Right ventricle myocardium inferior (tissue), 1 donor: ENCODE measurements around the gene ARHGAP28. TPM values are rescaled to one million over a fixed set of nuclear protein-coding genes. Genes with fewer than 3 reads are reported as not detected.

Experiments
- ATAC-seq: fragments of 200-7000 bp; cut with Tn5 transposase; one replicate; pipeline ENCODE4 v1.9.1; 2020; ENCODE audit warnings: mild to moderate bottlenecking, moderate library complexity
- DNase-seq: peaks from one replicate; pipeline ENCODE4 v3.0.0; 2021; ENCODE audit errors: missing footprints
- intact Hi-C: fragments of 100-400 bp; cut with DNase I; formaldehyde crosslinking; loops from one replicate; pipeline ENCODE4 v1.11.0; 2022
- long read RNA-seq: library from polyadenylated mRNA; unstranded; transcript quantifications from one replicate; pipeline ENCODE4 v2.0.0, GENCODE V29; 2021
- total RNA-seq: library from RNA; stranded (reverse); fragmentation: NEBNext Ultra II Directional; extraction: Animal tissue kit (Norgen Biotek cat#: 25700); gene quantifications from one replicate; pipeline ENCODE4 v1.2.1, GENCODE V29; 2021
- donor health status: DM: no; HTN: yes; CAD: no; lungs with severe emphysema.

The ARHGAP28 gene
- 1.1 TPM for total RNA-seq
- long read RNA-seq = 0 reads

- DNase-seq = peak; percentile 91
- intact Hi-C loops = loop anchor here (5.0 kb wide), 1 partner anchor 153 kb away; no protein-coding TSS in a partner anchor
- ATAC-seq = peak; percentile 95
These were observed at the start of gene ARHGAP28 for GRCh38 chr18:6729247-6730091. ARHGAP28 (plus strand) TSS chr18:6729716; CDS start chr18:6729822, 106 bp downstream.

DNA sequence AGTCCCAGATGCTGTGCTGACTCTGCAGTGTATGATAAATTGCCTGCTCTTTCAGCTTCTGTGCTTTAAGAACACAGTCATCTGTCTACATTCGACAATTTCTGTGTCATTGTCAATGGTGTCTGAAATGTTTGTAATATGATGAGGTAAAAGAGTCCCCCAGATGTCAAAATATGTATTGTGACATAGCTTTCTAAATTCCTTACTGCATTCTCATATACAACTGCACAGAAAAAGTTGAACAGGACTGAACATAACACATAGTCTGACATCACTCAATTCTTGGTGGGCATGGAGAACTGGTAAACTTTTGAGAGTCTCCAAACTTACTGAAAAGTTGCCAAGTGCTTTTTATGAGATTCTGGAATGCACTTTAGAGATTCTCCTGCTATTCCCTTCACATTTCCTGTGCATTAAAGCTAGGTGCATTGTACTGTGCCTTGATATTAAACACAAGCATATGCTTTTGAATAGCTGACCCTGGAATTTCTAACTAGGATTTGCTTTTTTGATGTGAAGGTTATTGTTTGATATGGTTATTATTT, 48.1 kb upstream of the ARHGAP28 start:
- DNase-seq = no peak
- no peak for ATAC-seq
- intact Hi-C loops = no loop called here

GRCh38 chr18:6682437-6683111, 46.9 kb upstream of the ARHGAP28 start:
- DNase-seq (no peak), ATAC-seq (no peak)
- intact Hi-C loops = no loop called here

DNA sequence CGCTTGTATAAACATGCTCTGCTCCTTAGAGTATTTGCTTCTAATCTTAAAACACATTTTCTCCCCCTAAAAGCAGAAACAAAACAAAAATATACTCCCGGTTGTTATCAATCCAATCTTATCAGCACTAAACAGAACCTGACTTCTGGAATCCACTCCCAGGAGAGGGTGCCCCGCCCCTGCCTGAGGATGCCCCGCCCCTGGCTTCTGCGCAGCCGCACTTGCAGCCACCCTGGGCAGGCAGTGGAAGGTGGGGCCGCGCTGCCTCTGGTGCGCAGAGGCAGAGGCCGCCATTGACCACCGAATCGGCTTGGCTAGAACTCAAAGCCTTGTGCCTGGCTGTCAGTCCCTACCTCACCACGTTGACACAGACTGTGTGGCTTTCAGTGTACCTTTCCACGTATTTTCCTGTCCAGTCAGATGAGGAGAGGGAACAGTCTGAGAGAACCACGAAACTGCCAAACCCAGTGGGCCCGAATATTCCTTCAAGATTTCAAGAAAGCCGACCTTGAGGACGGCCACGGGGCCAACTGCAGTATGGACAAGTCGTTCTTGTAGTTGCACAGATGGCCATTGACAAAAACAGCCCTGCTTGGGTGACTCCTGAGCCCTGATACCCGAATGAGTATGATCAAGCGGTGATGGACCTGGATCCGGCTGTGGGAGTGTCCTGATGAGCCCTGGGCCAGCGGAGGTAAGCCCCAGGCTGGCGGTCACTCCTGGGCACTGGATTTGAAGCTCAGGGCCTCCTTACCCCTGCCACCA, 46.2 kb upstream of the ARHGAP28 start:
- DNase-seq (no peak), ATAC-seq (no peak)
- intact Hi-C loops = no loop called here

- intact Hi-C loops = no loop called here
- ATAC-seq (no peak), DNase-seq (no peak)
These were observed 41.8 kb upstream of the ARHGAP28 start for GRCh38 chr18:6687676-6688075.

DNA sequence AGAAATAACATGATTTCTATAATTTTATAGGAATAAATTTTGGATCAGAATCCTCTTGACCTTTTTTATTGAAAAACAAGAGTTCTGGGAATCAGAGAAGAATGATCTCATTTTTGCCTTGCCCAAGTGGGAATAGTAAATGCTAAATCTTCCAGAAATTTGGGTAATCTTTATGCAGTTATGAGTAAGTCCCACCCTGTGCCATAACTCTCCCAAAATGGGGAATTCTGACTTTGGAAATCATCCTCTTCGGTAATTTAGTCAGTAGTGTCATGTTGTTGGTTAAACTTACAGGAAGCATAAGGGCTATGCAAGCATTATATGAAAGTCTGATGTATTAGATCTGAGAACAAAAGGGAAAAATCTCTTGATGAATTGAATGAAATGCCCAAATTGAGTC, 20.6 kb upstream of the ARHGAP28 start:
- no peak for DNase-seq
- intact Hi-C loops = no loop called here
- ATAC-seq = peak; percentile 42

DNA sequence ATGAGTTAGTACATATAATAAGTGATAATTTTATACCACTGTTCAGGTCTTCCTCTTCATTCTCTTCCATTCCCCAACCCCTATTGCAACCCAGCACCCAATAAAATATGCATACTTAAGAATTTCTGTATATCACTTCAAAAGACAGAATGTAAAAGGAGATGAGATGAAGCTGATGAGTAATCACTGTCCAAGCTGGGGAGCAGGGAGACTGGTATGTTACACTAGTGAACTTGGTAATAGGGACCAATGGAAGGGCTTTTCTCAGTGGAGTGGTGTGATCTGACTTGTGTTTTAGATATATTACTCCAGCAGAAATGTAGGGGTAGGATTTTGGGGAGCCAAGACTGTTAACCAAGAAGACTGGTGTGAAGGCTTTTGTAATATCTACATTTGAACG, 18.0 kb upstream of the ARHGAP28 start:
- DNase-seq (no peak), ATAC-seq (no peak)
- intact Hi-C loops = no loop called here

DNA sequence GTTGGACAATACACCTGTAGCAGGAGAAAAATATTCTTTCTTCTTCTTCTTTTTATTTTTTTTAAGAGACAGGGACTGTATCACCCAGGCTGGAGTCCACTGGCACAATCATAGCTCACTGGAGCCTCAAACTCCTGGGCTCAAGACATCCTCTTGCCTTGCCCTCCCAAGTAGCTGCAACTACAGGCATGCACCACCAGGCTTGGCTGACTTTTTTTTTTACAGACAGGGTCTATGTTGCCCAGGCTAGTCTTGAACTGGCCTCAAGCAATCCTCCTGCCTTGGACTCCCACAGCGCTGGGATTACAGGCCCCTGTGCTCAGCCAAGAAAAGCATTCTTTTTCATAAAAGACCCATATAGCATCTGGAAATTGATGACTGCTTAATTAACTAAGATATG, 17.1 kb upstream of the ARHGAP28 start:
- intact Hi-C loops = no loop called here
- no peak for ATAC-seq
- no peak for DNase-seq

GRCh38 chr18:6714010-6714409, 15.5 kb upstream of the ARHGAP28 start:
- no peak for ATAC-seq
- intact Hi-C loops = no loop called here
- no peak for DNase-seq

DNA sequence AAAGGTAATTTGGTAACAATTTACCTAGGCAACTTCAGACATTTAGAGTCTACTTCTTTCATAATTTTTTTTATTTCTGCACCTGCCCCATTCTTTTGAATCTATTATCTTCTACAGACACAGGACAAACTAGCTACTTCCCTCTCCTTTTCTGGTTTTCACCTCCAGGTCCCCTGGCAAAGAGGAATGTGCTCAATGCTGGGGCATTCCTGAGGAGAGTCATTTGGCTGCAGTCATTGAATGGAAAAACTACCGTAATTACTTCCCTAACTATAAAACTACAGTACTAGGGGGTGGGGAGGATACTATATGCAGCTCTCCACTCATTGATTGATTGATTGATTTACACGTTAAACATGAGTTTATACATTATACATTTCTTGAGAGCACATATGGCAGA, 11.2 kb upstream of the ARHGAP28 start:
- intact Hi-C loops = no loop called here
- no peak for ATAC-seq
- no peak for DNase-seq

DNA sequence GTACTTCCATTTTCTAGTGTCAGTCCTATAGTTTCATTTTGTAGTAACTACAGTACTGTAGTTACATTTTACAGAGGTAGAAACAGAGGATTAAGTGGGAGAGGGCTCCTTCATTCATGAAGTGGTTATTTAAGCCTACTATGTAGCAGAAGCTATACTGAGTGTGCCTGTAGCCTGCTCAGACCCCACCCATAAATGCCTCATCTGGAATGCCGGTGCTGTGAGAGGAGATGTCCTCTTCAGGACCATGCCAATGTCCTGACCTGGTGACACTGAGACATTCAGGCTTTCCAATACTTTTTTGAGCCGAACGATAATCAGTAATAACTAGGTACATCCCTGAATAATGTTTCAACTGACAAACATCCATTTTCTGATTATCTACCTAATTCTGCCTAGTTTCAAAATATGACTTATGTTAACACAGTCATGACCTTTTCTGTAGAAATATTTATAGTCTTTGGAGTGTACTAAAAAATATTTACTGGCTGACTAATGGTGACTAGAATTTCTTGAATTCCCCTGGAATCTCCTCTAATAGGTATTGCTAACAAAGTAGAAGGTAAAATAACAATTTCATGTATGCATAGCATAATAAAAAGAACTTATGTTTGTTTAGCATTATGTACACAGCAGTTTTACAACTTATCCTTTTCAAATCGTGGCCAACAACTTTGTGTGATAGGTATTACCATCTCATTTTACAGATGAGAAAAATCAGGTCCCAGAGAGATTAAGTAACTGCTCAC, 10.2 kb upstream of the ARHGAP28 start:
- DNase-seq (no peak), ATAC-seq (no peak)
- intact Hi-C loops = no loop called here

DNA sequence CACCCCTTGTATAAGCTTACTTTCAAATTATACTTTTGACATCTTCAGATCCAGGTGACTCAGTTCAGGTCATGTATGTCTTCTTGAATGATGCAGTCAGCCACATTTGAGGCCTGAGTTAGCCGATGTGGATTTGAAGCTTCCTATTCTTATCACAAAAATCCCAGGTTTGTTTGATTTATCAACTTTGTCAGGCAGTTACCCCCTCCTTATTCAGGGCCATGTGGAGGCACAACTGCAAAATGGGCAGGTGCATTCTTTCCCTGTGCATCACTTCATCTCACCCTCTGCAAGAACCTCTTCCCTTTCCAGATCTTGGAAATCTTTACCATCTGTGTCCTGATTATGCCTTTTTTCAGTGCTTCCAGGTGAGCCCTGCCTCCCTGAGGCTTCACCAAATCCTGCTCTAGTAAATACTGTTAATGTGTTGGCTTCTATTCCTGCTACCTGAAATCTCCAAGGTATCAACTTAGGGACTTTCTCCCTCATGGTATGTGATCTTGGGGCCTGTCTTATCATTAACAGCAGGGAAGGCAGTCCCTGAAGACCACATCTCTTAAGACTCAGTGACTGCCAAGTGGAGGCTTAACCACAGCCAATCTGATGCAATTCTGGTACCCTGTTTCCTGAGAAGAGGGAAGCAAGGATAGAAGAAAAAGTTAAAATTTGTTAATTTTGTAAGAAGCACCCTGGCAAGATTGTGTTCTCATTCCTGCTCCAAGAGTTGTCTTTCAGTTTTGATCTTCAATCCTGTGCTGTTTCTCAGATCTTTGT, 9.4 kb upstream of the ARHGAP28 start:
- intact Hi-C loops = no loop called here
- DNase-seq = no peak
- no peak for ATAC-seq

DNA sequence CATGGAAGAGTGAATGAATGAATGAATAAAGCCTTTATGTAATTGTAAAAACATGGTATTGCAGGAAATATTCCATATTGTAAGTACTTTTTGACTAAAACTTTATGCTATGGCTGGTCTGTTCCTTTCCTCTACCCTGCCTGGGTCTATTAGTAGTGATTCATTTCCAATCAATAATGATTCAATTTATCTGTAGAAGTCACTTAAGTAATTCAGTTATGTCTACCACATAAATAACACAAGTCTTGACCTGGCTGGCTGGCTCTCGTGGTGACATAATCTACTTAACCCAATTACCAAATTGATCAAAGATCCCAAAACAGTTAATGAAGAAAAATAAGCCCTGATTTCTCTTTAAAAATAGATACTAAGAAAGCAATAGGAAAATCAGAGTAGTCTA, 7.8 kb upstream of the ARHGAP28 start:
- ATAC-seq = no peak
- DNase-seq = no peak
- intact Hi-C loops = no loop called here

DNA sequence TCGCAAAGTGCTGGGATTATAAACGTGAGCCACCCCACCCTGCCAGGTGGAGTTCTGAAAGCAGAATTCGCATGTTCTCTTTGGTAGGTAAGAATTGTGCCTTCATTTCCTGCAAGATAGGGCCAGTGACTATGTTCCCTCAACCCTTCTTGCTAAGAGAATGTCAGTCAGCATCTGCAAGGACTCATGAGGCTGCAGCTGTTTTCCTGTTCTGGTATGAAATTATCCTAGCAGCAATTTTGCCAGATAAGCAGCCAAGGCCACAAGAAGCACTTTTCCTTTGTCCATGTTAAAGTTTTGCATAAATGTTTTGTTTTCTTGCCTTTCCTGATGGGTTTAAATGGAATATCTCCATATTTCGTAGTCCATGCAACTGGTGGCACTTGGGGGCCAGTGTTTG, 6.8 kb upstream of the ARHGAP28 start:
- DNase-seq = no peak
- peak; percentile 39 for ATAC-seq
- intact Hi-C loops = no loop called here

GRCh38 chr18:6724331-6724730, 5.2 kb upstream of the ARHGAP28 start:
- no peak for DNase-seq
- ATAC-seq = no peak
- intact Hi-C loops = no loop called here

GRCh38 chr18:6728331-6728730, 1.2 kb upstream of the ARHGAP28 start:
- no peak for DNase-seq
- no peak for ATAC-seq
- intact Hi-C loops = loop anchor here (5.0 kb wide), 1 partner anchor 154 kb away; no protein-coding TSS in a partner anchor

DNA sequence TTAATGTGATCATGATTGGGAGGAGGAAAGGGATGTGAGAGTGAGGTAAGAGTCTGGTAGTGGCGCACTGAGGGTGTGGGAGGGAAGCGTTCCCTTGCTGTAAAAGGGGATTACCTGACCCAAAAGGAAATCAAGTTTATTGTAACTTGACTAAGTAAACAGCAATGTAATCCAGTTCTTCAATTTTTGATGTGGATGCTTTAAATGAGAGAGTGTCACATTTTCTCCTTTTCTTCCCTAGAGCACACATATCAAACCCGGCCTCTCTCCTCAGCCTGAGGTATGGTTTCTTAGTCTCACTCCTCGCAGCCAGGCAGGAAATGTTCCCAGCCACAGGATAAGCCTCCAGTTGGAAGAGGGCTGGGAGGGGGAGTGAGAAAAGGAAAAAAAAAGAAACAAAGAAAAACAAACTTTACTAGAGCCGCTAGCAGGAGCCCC, 688 bp upstream of the ARHGAP28 start:
- no peak for ATAC-seq
- intact Hi-C loops = loop anchor here (5.0 kb wide), 1 partner anchor 153 kb away; no protein-coding TSS in a partner anchor
- DNase-seq = no peak
